Vagina (tissue), 2 donors: ENCODE measurements around the gene JAKMIP1.

ENCODE experiments used
- POLR2A ChIP-seq, 2 donors: fragments of 450-650 bp; IDR thresholded peaks; one replicate each; pipeline ENCODE4 v1.6.1; 2017; ENCODE audit warnings: antibody characterized with exemption in 2 of 2, mild to moderate bottlenecking in 2 of 2, moderate library complexity in 2 of 2
- TF ChIP-seq, protein P1 (sequence below), 3 experiments: fragments of 450-650 bp in 2 of 3; fragments of 200-600 bp in 1 of 3; sonication (generic) in 1 of 3; IDR thresholded peaks; one replicate each; pipeline ENCODE4 v1.5.1; 2017 to 2019; ENCODE audit warnings: antibody characterized with exemption in 3 of 3, mild to moderate bottlenecking in 2 of 3, moderate library complexity in 2 of 3

DNA sequence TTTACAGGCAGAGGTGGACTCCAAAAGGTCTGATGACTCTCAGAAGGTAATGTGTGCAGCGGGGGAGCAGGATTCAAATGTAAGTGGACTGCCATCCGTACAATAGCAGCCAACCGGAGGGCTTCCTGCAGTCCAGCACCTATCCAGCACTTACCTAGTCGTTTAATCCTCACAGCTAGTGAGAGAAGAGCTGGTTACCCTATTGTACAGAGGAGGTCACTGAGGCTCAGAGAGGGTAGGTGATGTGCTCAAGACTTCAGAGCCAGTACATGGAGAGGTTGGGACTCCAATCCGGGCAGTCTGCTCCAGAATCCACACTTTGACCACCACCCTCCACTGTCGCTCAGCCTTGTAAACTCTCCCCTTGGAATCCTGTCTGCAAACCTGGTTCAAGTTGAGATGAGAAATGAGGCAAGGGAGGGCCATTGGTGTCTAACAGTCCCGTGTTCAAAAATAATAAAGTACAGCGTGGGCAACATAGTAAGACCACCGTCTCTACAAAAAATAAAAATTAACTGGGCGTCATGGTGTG lies 22.5 kb upstream of the JAKMIP1 start:
- no peak for TF ChIP-seq POLR2A (IDR thresholded peaks at IDR 0.05)
- TF ChIP-seq, protein P1, sequence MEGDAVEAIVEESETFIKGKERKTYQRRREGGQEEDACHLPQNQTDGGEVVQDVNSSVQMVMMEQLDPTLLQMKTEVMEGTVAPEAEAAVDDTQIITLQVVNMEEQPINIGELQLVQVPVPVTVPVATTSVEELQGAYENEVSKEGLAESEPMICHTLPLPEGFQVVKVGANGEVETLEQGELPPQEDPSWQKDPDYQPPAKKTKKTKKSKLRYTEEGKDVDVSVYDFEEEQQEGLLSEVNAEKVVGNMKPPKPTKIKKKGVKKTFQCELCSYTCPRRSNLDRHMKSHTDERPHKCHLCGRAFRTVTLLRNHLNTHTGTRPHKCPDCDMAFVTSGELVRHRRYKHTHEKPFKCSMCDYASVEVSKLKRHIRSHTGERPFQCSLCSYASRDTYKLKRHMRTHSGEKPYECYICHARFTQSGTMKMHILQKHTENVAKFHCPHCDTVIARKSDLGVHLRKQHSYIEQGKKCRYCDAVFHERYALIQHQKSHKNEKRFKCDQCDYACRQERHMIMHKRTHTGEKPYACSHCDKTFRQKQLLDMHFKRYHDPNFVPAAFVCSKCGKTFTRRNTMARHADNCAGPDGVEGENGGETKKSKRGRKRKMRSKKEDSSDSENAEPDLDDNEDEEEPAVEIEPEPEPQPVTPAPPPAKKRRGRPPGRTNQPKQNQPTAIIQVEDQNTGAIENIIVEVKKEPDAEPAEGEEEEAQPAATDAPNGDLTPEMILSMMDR (IDR thresholded peaks at IDR 0.05) = no peak
